Central memory CD8-positive, alpha-beta T cell (primary cell): ENCODE measurements around the gene HAO2.
"Not testable (repeated sequence)": the region's sequence is repeated elsewhere in the genome, so short reads cannot be mapped to it uniquely, and the experiment has no call there.

ENCODE experiments used
- ATAC-seq: fragments of 150-1000 bp; cut with Tn5 transposase; replicated peaks from 2 replicates; pipeline ENCODE4 v1.10.0; 2022; ENCODE audit warnings: mild to moderate bottlenecking, moderate FRiP score, moderate number of reproducible peaks; ENCODE audit not compliant: poor library complexity, severe bottlenecking; ENCODE audit errors: extremely low read depth
- DNase-seq, 2 donors: peaks; one replicate each; pipeline ENCODE4 v3.0.0; 2021; ENCODE audit warnings: low spot score in 2 of 2
- H3K27ac Mint-ChIP-seq: one replicate; pipeline ENCODE4 v1.8.0; 2022; ENCODE audit warnings: low read depth, mild to moderate bottlenecking, moderate library complexity, mixed read lengths
- H3K27me3 Mint-ChIP-seq: one replicate; pipeline ENCODE4 v1.8.0; 2022; ENCODE audit warnings: mixed read lengths
- H3K36me3 Mint-ChIP-seq: one replicate; pipeline ENCODE4 v1.8.0; 2022; ENCODE audit warnings: mild to moderate bottlenecking, moderate library complexity, mixed read lengths; ENCODE audit not compliant: insufficient read depth
- H3K4me1 Mint-ChIP-seq: one replicate; pipeline ENCODE4 v1.8.0; 2022; ENCODE audit warnings: mixed read lengths
- H3K4me3 Mint-ChIP-seq: one replicate; pipeline ENCODE4 v1.8.0; 2022; ENCODE audit warnings: mild to moderate bottlenecking, moderate library complexity, mixed read lengths
- H3K9me3 Mint-ChIP-seq: one replicate; pipeline ENCODE4 v1.8.0; 2022; ENCODE audit warnings: mixed read lengths

Gene HAO2

DNA sequence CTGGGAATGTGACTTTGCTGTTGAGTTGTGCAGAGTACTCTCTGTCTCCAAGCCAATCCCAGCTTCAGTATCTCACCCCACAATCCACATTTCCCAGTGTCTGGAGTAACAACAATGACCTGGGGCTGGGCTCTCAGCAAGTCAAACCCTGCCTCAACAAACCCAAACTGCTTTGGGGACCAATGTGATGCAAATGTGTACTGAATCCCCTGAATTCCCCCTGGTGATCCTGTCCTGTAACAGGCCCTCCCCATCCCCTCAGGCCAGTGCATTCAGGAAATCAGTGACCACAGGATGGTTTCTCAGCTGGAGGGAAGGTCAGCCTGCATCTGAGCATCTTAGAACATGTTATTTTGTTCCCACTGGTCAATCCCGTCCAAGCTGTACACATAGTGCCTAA lies 36.7 kb upstream of the HAO2 start:
- peaks cover 4% of the 10 kb centered on the region for H3K27me3 Mint-ChIP-seq

GRCh38 chr1:119332622-119333021 lies 36.0 kb upstream of the HAO2 start:
- peaks cover 12% of the 10 kb centered on the region for H3K27me3 Mint-ChIP-seq
- DNase-seq (no peak), ATAC-seq (no peak)
- H3K27ac Mint-ChIP-seq: no peak overlapping the region
- H3K4me1 Mint-ChIP-seq: peaks cover 5% of the 10 kb centered on the region
- H3K9me3 Mint-ChIP-seq: no peaks in the 10 kb centered on the region
- H3K4me3 Mint-ChIP-seq: no peak overlapping the region
- peaks cover 2% of the 10 kb centered on the region for H3K36me3 Mint-ChIP-seq

More for the DNA sequence above, 36.7 kb upstream of the HAO2 start:
- no peaks in the 10 kb centered on the region for H3K9me3 Mint-ChIP-seq
- H3K4me3 Mint-ChIP-seq: no peak overlapping the region
- peaks cover 12% of the 10 kb centered on the region for H3K4me1 Mint-ChIP-seq
- H3K36me3 Mint-ChIP-seq: peaks cover 2% of the 10 kb centered on the region
- no peak for ATAC-seq
- DNase-seq: no peak
- H3K27ac Mint-ChIP-seq: no peak overlapping the region

DNA sequence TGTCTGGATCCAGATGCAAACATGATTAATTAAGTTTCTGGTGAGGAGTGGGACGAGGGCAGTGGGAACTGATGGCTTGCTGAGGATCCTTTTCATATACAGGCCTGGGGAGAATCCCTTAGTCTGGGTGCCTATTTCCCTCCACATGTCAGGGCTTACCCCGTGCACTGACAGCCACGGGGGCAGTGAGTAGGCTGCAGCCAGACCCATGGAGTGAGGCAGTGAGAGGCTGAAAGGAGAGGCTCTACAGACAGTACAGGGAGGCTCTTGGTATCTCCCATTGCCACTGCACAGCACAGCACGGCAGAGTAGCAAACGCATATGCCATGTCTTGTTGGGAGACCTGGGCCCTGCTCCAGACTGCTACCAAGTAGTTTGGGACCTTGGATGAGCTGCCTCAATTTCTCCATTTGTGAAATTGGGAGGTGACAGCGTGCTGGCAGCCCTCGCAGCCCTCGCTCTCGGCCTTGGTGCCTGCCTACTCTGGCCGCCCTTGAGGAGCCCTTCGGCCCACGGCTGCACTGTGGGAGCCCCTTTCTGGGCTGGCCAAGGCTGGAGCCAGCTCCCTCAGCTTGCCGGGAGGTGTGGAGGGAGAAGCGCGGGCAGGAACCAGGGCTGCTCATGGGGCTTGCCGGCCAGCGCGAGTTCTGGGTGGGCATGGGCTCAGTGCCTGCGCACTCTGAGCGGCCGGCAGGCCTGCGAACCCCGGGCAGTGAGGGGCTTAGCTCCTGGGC lies 35.3 kb upstream of the HAO2 start:
- DNase-seq (no peak), ATAC-seq (no peak)
- H3K27me3 Mint-ChIP-seq: peaks cover 13% of the 10 kb centered on the region
- H3K36me3 Mint-ChIP-seq: peaks cover 2% of the 10 kb centered on the region
- no peaks in the 10 kb centered on the region for H3K9me3 Mint-ChIP-seq
- H3K4me1 Mint-ChIP-seq: no peaks in the 10 kb centered on the region
- no peak overlapping the region for H3K4me3 Mint-ChIP-seq
- H3K27ac Mint-ChIP-seq: no peak overlapping the region

GRCh38 chr1:119333897-119334250 lies 34.7 kb upstream of the HAO2 start:
- not testable (repeated sequence) for H3K4me3 Mint-ChIP-seq, H3K27ac Mint-ChIP-seq, H3K4me1 Mint-ChIP-seq, ATAC-seq, DNase-seq, H3K36me3 Mint-ChIP-seq, H3K9me3 Mint-ChIP-seq
- peaks cover 13% of the 10 kb centered on the region for H3K27me3 Mint-ChIP-seq

DNA sequence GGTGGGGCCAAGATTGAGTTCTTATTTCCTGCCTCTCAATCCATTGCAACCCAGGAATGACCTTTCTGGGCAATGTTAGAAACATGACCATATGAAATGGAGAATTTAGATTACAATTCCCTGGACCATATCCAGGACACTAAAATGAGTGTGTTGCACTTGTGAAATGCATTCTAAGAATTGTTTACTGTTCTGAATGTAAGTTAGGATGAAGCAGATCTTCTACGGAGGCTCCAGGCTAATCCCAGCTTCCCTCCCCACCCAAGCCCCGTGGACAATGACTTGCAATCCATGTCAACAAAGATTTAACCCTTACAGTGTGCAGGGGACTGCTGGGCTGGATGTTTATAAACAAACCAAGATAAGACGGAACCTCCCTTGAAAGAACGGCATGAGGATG lies 31.7 kb upstream of the HAO2 start:
- Mint-ChIP-seq H3K4me3 (no peak overlapping the region), H3K4me1 (no peaks in the 10 kb centered on the region), H3K36me3 (peaks cover 2% of the 10 kb centered on the region), H3K27me3 (peaks cover 22% of the 10 kb centered on the region), H3K9me3 (no peaks in the 10 kb centered on the region), H3K27ac (no peak overlapping the region)
- no peak for ATAC-seq
- DNase-seq: no peak

- Mint-ChIP-seq H3K4me1 (no peaks in the 10 kb centered on the region), H3K9me3 (no peaks in the 10 kb centered on the region), H3K4me3 (no peak overlapping the region), H3K36me3 (peaks cover 2% of the 10 kb centered on the region), H3K27ac (no peak overlapping the region), H3K27me3 (peaks cover 22% of the 10 kb centered on the region)
- no peak for DNase-seq
- no peak for ATAC-seq
These were observed 30.6 kb upstream of the HAO2 start for GRCh38 chr1:119338004-119338403.

DNA sequence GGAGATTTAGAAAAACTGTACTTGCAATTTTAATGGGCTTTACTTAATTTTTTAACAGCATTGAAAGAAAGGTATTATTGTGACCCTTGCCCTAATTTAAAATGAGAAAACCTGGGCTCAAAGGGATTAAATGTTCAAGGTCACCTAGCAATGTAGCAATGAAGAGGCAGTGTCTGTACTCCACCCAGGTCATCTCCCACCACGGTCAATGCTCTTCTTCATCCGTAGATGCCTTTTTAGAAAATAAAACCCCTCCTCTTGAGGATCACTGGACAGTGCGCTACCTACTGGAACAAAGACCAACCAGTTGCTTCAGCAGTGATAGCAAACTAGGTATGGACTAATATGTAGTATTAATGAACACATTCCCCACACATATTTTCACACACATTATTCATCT lies 29.8 kb upstream of the HAO2 start:
- peaks cover 2% of the 10 kb centered on the region for H3K36me3 Mint-ChIP-seq
- H3K4me1 Mint-ChIP-seq: no peaks in the 10 kb centered on the region
- H3K27me3 Mint-ChIP-seq: peaks cover 22% of the 10 kb centered on the region

GRCh38 chr1:119340861-119341261 lies 27.7 kb upstream of the HAO2 start:
- Mint-ChIP-seq H3K4me1 (no peaks in the 10 kb centered on the region), H3K27me3 (peaks cover 22% of the 10 kb centered on the region), H3K36me3 (no peaks in the 10 kb centered on the region), H3K4me3 (no peak overlapping the region), H3K27ac (no peak overlapping the region), H3K9me3 (no peaks in the 10 kb centered on the region)
- DNase-seq (no peak), ATAC-seq (no peak)

More for the DNA sequence above, 29.8 kb upstream of the HAO2 start:
- Mint-ChIP-seq H3K9me3 (no peaks in the 10 kb centered on the region), H3K4me3 (no peak overlapping the region), H3K27ac (no peak overlapping the region)
- no peak for ATAC-seq
- DNase-seq: no peak

- no peaks in the 10 kb centered on the region for H3K9me3 Mint-ChIP-seq
- DNase-seq (no peak), ATAC-seq (no peak)
- no peak overlapping the region for H3K4me3 Mint-ChIP-seq
- no peaks in the 10 kb centered on the region for H3K36me3 Mint-ChIP-seq
- H3K4me1 Mint-ChIP-seq: no peaks in the 10 kb centered on the region
- no peak overlapping the region for H3K27ac Mint-ChIP-seq
- H3K27me3 Mint-ChIP-seq: peaks cover 22% of the 10 kb centered on the region
These were observed 27.1 kb upstream of the HAO2 start for GRCh38 chr1:119341372-119341947.

- no peaks in the 10 kb centered on the region for H3K9me3 Mint-ChIP-seq
- peaks cover 9% of the 10 kb centered on the region for H3K27me3 Mint-ChIP-seq
- H3K4me1 Mint-ChIP-seq: no peaks in the 10 kb centered on the region
- H3K4me3 Mint-ChIP-seq: no peak overlapping the region
- ATAC-seq (no peak), DNase-seq (no peak)
- H3K27ac Mint-ChIP-seq: no peak overlapping the region
- no peaks in the 10 kb centered on the region for H3K36me3 Mint-ChIP-seq
These were observed 23.2 kb upstream of the HAO2 start for GRCh38 chr1:119345398-119345797.

DNA sequence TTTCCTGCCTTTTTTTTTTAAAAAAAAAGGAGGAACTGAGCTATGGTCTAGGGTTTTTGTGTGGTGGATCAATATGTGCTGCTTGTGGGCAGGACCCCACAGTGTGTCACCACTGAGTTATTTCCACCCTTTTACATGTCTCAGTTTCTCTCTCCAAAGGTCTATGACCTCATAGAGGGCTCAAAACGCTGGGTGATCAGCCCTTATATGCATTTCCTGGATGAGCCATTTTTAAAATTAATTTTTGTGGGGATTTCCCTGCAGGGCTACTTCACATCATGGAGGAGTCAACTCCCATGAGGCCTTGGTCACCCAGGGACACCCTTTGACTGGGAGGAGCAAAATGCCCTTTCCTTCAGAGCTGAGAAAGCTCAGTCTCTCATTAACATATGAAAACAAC lies 20.7 kb upstream of the HAO2 start:
- Mint-ChIP-seq H3K4me3 (no peak overlapping the region), H3K27me3 (peaks cover 8% of the 10 kb centered on the region), H3K4me1 (no peaks in the 10 kb centered on the region), H3K27ac (no peak overlapping the region), H3K9me3 (no peaks in the 10 kb centered on the region), H3K36me3 (no peaks in the 10 kb centered on the region)
- ATAC-seq (no peak), DNase-seq (no peak)

DNA sequence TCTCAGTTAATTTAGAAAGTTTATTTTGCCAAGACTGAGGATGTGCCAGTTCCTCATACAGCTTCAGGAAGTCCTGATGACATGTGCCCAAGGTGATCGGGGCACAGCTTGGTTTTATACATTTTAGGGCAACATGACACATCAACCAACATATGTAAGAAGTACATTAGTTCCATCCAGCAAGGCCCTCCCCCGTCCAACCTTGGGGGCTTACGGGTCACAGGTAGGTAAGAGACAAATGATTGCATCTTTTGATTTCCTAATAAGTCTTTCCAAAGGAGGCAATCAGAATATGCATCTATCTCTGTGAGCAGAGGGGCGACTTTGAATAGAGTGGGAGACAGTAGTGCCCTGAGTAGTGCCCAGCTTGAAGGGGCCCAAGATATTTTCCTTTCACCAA lies 19.6 kb upstream of the HAO2 start:
- peaks cover 8% of the 10 kb centered on the region for H3K27me3 Mint-ChIP-seq
- no peaks in the 10 kb centered on the region for H3K4me1 Mint-ChIP-seq
- no peaks in the 10 kb centered on the region for H3K36me3 Mint-ChIP-seq
- no peak overlapping the region for H3K4me3 Mint-ChIP-seq
- DNase-seq (no peak), ATAC-seq (no peak)
- no peak overlapping the region for H3K27ac Mint-ChIP-seq
- no peaks in the 10 kb centered on the region for H3K9me3 Mint-ChIP-seq

GRCh38 chr1:119350866-119351265 lies 17.7 kb upstream of the HAO2 start:
- ATAC-seq, H3K9me3 Mint-ChIP-seq, H3K27ac Mint-ChIP-seq, H3K27me3 Mint-ChIP-seq, DNase-seq, H3K4me3 Mint-ChIP-seq, H3K4me1 Mint-ChIP-seq, H3K36me3 Mint-ChIP-seq: not testable (repeated sequence)
